Thymus (tissue), 14 donors: Measurements from ENCODE around the gene NOTCH2. TPM values are rescaled to one million over a fixed set of nuclear protein-coding genes. Genes with fewer than 3 reads are reported as not detected.
"Not testable (repeated sequence)": the region's sequence is repeated elsewhere in the genome, so short reads cannot be mapped to it uniquely, and the experiment has no call there.

Experiments used
- DNase-seq, 9 donors: peaks; one replicate each; pipeline ENCODE4 v3.0.0-alpha.2; 2013; ENCODE audit warnings: low spot score in 9 of 9, low read depth in 6 of 9, missing footprints in 1 of 9
- H3K27ac ChIP-seq, 2 donors: one replicate each; pipeline ENCODE4 v1.5.1; 2013; ENCODE audit warnings: control low read depth in 1 of 2, low read depth in 1 of 2, low read length in 1 of 2, mild to moderate bottlenecking in 1 of 2, moderate library complexity in 1 of 2
- H3K27me3 ChIP-seq, 2 donors: one replicate each; pipeline ENCODE4 v1.5.1; 2013; ENCODE audit warnings: low read length in 1 of 2; ENCODE audit not compliant: control insufficient read depth in 2 of 2, insufficient read depth in 1 of 2
- H3K36me3 ChIP-seq, 2 donors: one replicate each; pipeline ENCODE4 v1.5.1; 2013; ENCODE audit warnings: low read length in 1 of 2, mild to moderate bottlenecking in 1 of 2, moderate library complexity in 1 of 2; ENCODE audit not compliant: control insufficient read depth in 2 of 2, insufficient read depth in 2 of 2
- H3K4me1 ChIP-seq, 2 donors: one replicate each; pipeline ENCODE4 v1.5.1; 2013; ENCODE audit warnings: low read length in 2 of 2; ENCODE audit not compliant: control insufficient read depth in 2 of 2, insufficient read depth in 2 of 2
- H3K4me3 ChIP-seq, 2 donors: one replicate each; pipeline ENCODE4 v1.5.1; 2013; ENCODE audit warnings: low read length in 2 of 2, control low read depth in 1 of 2, mild to moderate bottlenecking in 1 of 2
- H3K9me3 ChIP-seq, 2 donors: one replicate each; pipeline ENCODE4 v1.5.1; 2013; ENCODE audit warnings: low read length in 1 of 2, mild to moderate bottlenecking in 1 of 2; ENCODE audit not compliant: control insufficient read depth in 2 of 2, insufficient read depth in 1 of 2
- WGBS: extraction: QIAGEN DNeasy Blood & Tissue Kit; methylation state at CpG from one replicate; pipeline ENCODE4 v1.1.7; 2013; 5-methylcytosine and 5-hydroxymethylcytosine counted together
- long read RNA-seq, 10 donors: transcript quantifications; one replicate each; lab custom pipeline, GENCODE V29; 2026
- polyA plus RNA-seq: library from polyadenylated mRNA; stranded (reverse); fragments of 200-250 nt; gene quantifications from one replicate; pipeline ENCODE4 v1.2.3, GENCODE V29; 2013
- total RNA-seq: library from RNA; stranded (reverse); fragments of 120-200 nt; gene quantifications from one replicate; pipeline ENCODE4 v1.2.4, GENCODE V29; 2013
- donor health status: healthy.

The NOTCH2 gene
- total RNA-seq (23.5 TPM), polyA plus RNA-seq (13.0 TPM)
- long read RNA-seq, donor 1 = 0 reads
- long read RNA-seq, donor 2, full-length matches to known transcripts = 1 of 36 reads
- long read RNA-seq, donor 2, partial matches to known transcripts = 35 of 36 reads
- long read RNA-seq, donor 2, other reads (novel, unspliced or antisense) = 0 of 36 reads
- long read RNA-seq, donor 3 = 0 reads
- long read RNA-seq, donor 4 = 0 reads
- long read RNA-seq, donor 5, full-length matches to known transcripts = 2 of 2 reads
- long read RNA-seq, donor 5, partial matches to known transcripts = 0 of 2 reads
- long read RNA-seq, donor 5, other reads (novel, unspliced or antisense) = 0 of 2 reads
- long read RNA-seq, donor 6, full-length matches to known transcripts = 1 of 17 reads
- long read RNA-seq, donor 6, partial matches to known transcripts = 16 of 17 reads
- long read RNA-seq, donor 6, other reads (novel, unspliced or antisense) = 0 of 17 reads
- long read RNA-seq, donor 7, full-length matches to known transcripts = 1 of 1 reads
- long read RNA-seq, donor 7, partial matches to known transcripts = 0 of 1 reads
- long read RNA-seq, donor 7, other reads (novel, unspliced or antisense) = 0 of 1 reads
- long read RNA-seq, donor 8, partial matches to known transcripts = 8 of 8 reads
- long read RNA-seq, donor 8, other reads (novel, unspliced or antisense) = 0 of 8 reads
- long read RNA-seq, donor 9 = 0 reads
- long read RNA-seq, donor 10 = 0 reads

- H3K27ac ChIP-seq, H3K4me1 ChIP-seq, H3K9me3 ChIP-seq, H3K27me3 ChIP-seq, H3K36me3 ChIP-seq: not testable (repeated sequence)
- under 1% methylated on average over 66 of the region's 95 CpGs for WGBS
- peak in 6 of 9 donors; percentile 15 to 67 (median 28) for DNase-seq
- peak within 1 kb of the TSS; percentile 36 to 53 for H3K4me3 ChIP-seq
Observed at GRCh38 chr1:120069067-120069919, at the start of gene NOTCH2. Gene NOTCH2 (minus strand): TSS chr1:120069662. CDS start chr1:120069406, 256 bp downstream.

- not testable (repeated sequence) for H3K27me3 ChIP-seq, H3K4me1 ChIP-seq, H3K36me3 ChIP-seq, H3K27ac ChIP-seq, H3K4me3 ChIP-seq, H3K9me3 ChIP-seq
- peak in 1 of 9 donors; percentile 41 for DNase-seq
- 44% methylated on average over 2 of the region's 4 CpGs for WGBS
Observed at GRCh38 chr1:120117371-120118177, 48.1 kb upstream of the NOTCH2 start.

- WGBS = 99% methylated on average over 2 of the region's 2 CpGs
- not testable (repeated sequence) for H3K4me3 ChIP-seq, H3K36me3 ChIP-seq, DNase-seq, H3K4me1 ChIP-seq, H3K27ac ChIP-seq, H3K27me3 ChIP-seq, H3K9me3 ChIP-seq
Observed at GRCh38 chr1:120116094-120116493, 46.6 kb upstream of the NOTCH2 start.

GRCh38 chr1:120113134-120113533 lies 43.7 kb upstream of the NOTCH2 start:
- not testable (repeated sequence) for H3K27me3 ChIP-seq, H3K4me1 ChIP-seq, H3K4me3 ChIP-seq, H3K36me3 ChIP-seq, DNase-seq, H3K27ac ChIP-seq, H3K9me3 ChIP-seq
- WGBS = 83% methylated on average over 1 of the region's 3 CpGs

- H3K9me3 ChIP-seq, DNase-seq, H3K27ac ChIP-seq, H3K4me1 ChIP-seq, H3K27me3 ChIP-seq, H3K4me3 ChIP-seq, H3K36me3 ChIP-seq: not testable (repeated sequence)
- WGBS = 76% methylated on average over 5 of the region's 5 CpGs
Observed at GRCh38 chr1:120112212-120112611, 42.8 kb upstream of the NOTCH2 start.

GRCh38 chr1:120111771-120112170 lies 42.3 kb upstream of the NOTCH2 start:
- not testable (repeated sequence) for H3K4me1 ChIP-seq, H3K4me3 ChIP-seq, H3K9me3 ChIP-seq, DNase-seq, H3K27ac ChIP-seq, H3K27me3 ChIP-seq, H3K36me3 ChIP-seq
- WGBS = no CpG with 5 or more reads among the region's 3 CpGs

- whole genome bisulfite sequencing = no CpG with 5 or more reads among the region's 2 CpGs
- H3K27me3 ChIP-seq, H3K27ac ChIP-seq, H3K4me3 ChIP-seq, H3K36me3 ChIP-seq, H3K4me1 ChIP-seq, DNase-seq, H3K9me3 ChIP-seq: not testable (repeated sequence)
Observed at GRCh38 chr1:120111008-120111407, 41.5 kb upstream of the NOTCH2 start.

GRCh38 chr1:120109656-120110055 lies 40.2 kb upstream of the NOTCH2 start:
- WGBS = over 99% methylated on average over 7 of the region's 9 CpGs
- H3K9me3 ChIP-seq, H3K4me3 ChIP-seq, H3K27ac ChIP-seq, H3K36me3 ChIP-seq, H3K4me1 ChIP-seq, DNase-seq, H3K27me3 ChIP-seq: not testable (repeated sequence)
